PC-3 (cell line): Measurements from ENCODE around the gene CHAMP1. TPM values are rescaled to one million over a fixed set of nuclear protein-coding genes. Genes with fewer than 3 reads are reported as not detected.

Experiments used
- ATAC-seq: fragments of 200-7000 bp; cut with Tn5 transposase; 2 replicates; pipeline ENCODE4 v1.9.1; 2020; ENCODE audit warnings: mild to moderate bottlenecking, moderate library complexity
- BruUV-seq: library from RNA; stranded (reverse); fragments of 400-500 nt; replicated peaks from 2 replicates; lab custom pipeline; 2021; lab: Mats Ljungman, UMichigan
- CTCF ChIA-PET: fragments of 300-600 bp; sonication (Branson Sonifier 250); formaldehyde crosslinking; loops from one replicate; lab custom pipeline; 2022; ENCODE audit warnings: antibody characterized with exemption; lab: Charles Lee
- POLR2A ChIA-PET: fragments of 300-600 bp; sonication (Branson Sonifier 250); formaldehyde crosslinking; loops from one replicate; lab custom pipeline; 2022; ENCODE audit warnings: antibody characterized with exemption; ENCODE audit not compliant: unreplicated experiment; lab: Charles Lee
- DNase-seq: peaks from one replicate; pipeline ENCODE4 v3.0.0-alpha.2; 2015
- H2AFZ ChIP-seq: fragments of 300-600 bp; sonication (generic); 2 replicates; pipeline ENCODE4 v1.6.0; 2016; ENCODE audit warnings: antibody characterized with exemption, low read length
- H3F3A ChIP-seq: fragments of 300-600 bp; sonication (generic); one replicate; pipeline ENCODE4 v1.6.0; 2017; ENCODE audit warnings: antibody characterized with exemption, low read length, control low read depth, mild to moderate bottlenecking; ENCODE audit not compliant: unreplicated experiment
- H3K27ac ChIP-seq: fragments of 300-600 bp; sonication (generic); 2 replicates; pipeline ENCODE4 v1.5.1; 2016; ENCODE audit warnings: mild to moderate bottlenecking, low read length
- H3K27me3 ChIP-seq: fragments of 300-600 bp; sonication (generic); 2 replicates; pipeline ENCODE4 v1.6.1; 2016; ENCODE audit warnings: low read length, mixed read lengths
- H3K36me3 ChIP-seq: fragments of 300-600 bp; sonication (generic); 2 replicates; pipeline ENCODE4 v1.6.1; 2016; ENCODE audit warnings: low read depth, mixed run types, low read length, mixed read lengths
- H3K4me1 ChIP-seq: fragments of 300-600 bp; sonication (generic); 2 replicates; pipeline ENCODE4 v1.5.1; 2016; ENCODE audit warnings: low read length; ENCODE audit not compliant: insufficient read depth
- H3K4me2 ChIP-seq: fragments of 300-600 bp; sonication (generic); 2 replicates; pipeline ENCODE4 v1.6.0; 2016; ENCODE audit warnings: low read length
- H3K4me3 ChIP-seq: fragments of 300-600 bp; sonication (generic); 2 replicates; pipeline ENCODE4 v1.5.1; 2016; ENCODE audit warnings: mild to moderate bottlenecking, low read length, mixed read lengths
- H3K79me2 ChIP-seq: fragments of 300-600 bp; sonication (generic); 2 replicates; pipeline ENCODE4 v1.6.1; 2017; ENCODE audit warnings: low read length, mixed read lengths
- H3K9ac ChIP-seq: fragments of 300-600 bp; sonication (generic); 2 replicates; pipeline ENCODE4 v1.6.0; 2016; ENCODE audit warnings: mild to moderate bottlenecking, low read length
- H3K9me2 ChIP-seq: fragments of 300-600 bp; sonication (generic); replicated peaks from 2 replicates; pipeline ENCODE4 v1.6.1; 2016; ENCODE audit warnings: mixed run types, low read length, mixed read lengths
- H3K9me3 ChIP-seq: fragments of 300-600 bp; sonication (generic); 2 replicates; pipeline ENCODE4 v1.6.1; 2016; ENCODE audit warnings: low read length, mixed read lengths
- H4K20me1 ChIP-seq: fragments of 300-600 bp; sonication (generic); 2 replicates; pipeline ENCODE4 v1.6.1; 2016; ENCODE audit warnings: low read length, mixed read lengths
- EZH2 ChIP-seq: fragments of 300-600 bp; sonication (generic); IDR thresholded peaks from one replicate; pipeline ENCODE4 v1.6.1; 2017; ENCODE audit warnings: antibody characterized with exemption, mild to moderate bottlenecking, low read length; ENCODE audit not compliant: unreplicated experiment
- EZH2phosphoT487 ChIP-seq: fragments of 300-600 bp; sonication (generic); IDR thresholded peaks from 2 replicates; pipeline ENCODE4 v1.6.1; 2018; ENCODE audit warnings: mild to moderate bottlenecking, antibody characterized with exemption, low read length, borderline replicate concordance
- intact Hi-C: fragments of 100-400 bp; cut with micrococcal nuclease; formaldehyde crosslinking; loops from 2 replicates; pipeline ENCODE4 v1.9.0; 2023
- total RNA-seq: library from RNA; depleted of rRNA; stranded (reverse); fragments of >200 nt; gene quantifications from 2 replicates; pipeline ENCODE4 v1.2.3, GENCODE V29; 2014
- TF ChIP-seq, protein P1 (sequence below): fragments of 300-600 bp; sonication (generic); conservative IDR thresholded peaks from 2 replicates; pipeline ENCODE4 v1.5.1; 2017; ENCODE audit warnings: antibody characterized with exemption, low read depth, mild to moderate bottlenecking, low read length

CHAMP1 gene
- total RNA-seq, 1 experiment from 2014 or later = 8.3 TPM

DNA sequence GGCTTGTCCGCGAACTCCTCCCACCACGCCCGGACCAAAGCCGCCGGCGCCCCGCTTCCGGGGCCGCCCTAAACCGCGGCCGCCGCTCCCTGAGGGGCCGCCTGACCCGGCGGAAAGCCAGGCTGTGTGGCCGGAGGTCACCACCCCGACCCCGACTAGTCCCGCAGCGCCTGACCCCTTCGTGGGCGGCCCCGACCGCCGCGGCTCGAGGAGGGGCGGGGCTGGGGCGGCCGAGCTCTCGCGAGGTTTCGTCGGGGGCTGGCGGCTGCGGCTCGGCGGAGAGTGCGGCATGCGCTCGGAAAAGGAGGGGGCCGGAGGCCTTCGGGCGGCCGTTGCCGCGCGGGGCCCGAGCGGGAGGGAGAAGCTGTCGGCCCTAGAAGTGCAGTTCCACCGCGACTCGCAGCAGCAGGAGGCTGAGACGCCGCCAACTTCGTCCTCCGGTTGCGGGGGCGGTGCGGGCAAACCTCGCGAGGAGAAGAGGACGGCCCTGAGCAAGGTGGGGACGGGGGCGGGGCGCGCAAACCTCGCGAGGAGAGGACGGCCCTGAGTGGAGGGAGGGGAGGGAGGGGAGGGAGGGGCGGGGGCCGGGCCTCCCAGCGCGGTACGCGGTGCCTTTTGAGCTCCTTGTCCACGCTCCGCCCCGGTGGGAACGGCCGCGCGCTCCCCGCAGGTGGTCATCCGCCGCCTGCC lies 32.8 kb upstream of the CHAMP1 start, which contains the start of gene UPF3A:
Gene UPF3A (plus strand): TSS at position 251 of the 690 bp plus-strand sequence. CDS start 39 bp downstream, at position 290.
- ChIA-PET CTCF (interaction anchor here (0.6 kb wide), 1 partner anchor 68 kb away, joined by 5 read pairs; no protein-coding TSS in a partner anchor), POLR2A (no interaction called here)
- peak within 1 kb of the TSS; percentile 96 for H3K4me2 ChIP-seq
- intact Hi-C loops = loop anchor here (2.0 kb wide), 1 partner anchor 33 kb away; the partner anchor contains the start of gene CHAMP1
- no peaks in the 10 kb centered on the region for H3K9me3 ChIP-seq
- no peaks in the 10 kb centered on the region for H3K9me2 ChIP-seq
- H3K27ac ChIP-seq = peak within 1 kb of the TSS; percentile 94
- H3K4me3 ChIP-seq = peak within 1 kb of the TSS; percentile 86
- H3K27me3 ChIP-seq = no peaks in the 10 kb centered on the region
- BruUV-seq = no TSS peak
- peak; percentile 77 for ATAC-seq
- peak within 1 kb of the TSS; percentile 90 for H2AFZ ChIP-seq
- H3K4me1 ChIP-seq = peaks cover 13% of the 10 kb centered on the region
- DNase-seq = peak; percentile 71
- no peaks in the 10 kb centered on the region for H4K20me1 ChIP-seq
- H3K36me3 ChIP-seq = peaks cover 6% of the 10 kb centered on the region; the same call in 1 of the 2 replicates
- peaks cover 25% of the 10 kb centered on the region for H3K79me2 ChIP-seq
- peak within 1 kb of the TSS; percentile 99 for H3K9ac ChIP-seq
- peaks cover 4% of the 10 kb centered on the region for H3F3A ChIP-seq
- no peak for TF ChIP-seq EZH2phosphoT487
- TF ChIP-seq EZH2 = no peak
- TF ChIP-seq, protein P1, sequence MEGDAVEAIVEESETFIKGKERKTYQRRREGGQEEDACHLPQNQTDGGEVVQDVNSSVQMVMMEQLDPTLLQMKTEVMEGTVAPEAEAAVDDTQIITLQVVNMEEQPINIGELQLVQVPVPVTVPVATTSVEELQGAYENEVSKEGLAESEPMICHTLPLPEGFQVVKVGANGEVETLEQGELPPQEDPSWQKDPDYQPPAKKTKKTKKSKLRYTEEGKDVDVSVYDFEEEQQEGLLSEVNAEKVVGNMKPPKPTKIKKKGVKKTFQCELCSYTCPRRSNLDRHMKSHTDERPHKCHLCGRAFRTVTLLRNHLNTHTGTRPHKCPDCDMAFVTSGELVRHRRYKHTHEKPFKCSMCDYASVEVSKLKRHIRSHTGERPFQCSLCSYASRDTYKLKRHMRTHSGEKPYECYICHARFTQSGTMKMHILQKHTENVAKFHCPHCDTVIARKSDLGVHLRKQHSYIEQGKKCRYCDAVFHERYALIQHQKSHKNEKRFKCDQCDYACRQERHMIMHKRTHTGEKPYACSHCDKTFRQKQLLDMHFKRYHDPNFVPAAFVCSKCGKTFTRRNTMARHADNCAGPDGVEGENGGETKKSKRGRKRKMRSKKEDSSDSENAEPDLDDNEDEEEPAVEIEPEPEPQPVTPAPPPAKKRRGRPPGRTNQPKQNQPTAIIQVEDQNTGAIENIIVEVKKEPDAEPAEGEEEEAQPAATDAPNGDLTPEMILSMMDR = no peak

DNA sequence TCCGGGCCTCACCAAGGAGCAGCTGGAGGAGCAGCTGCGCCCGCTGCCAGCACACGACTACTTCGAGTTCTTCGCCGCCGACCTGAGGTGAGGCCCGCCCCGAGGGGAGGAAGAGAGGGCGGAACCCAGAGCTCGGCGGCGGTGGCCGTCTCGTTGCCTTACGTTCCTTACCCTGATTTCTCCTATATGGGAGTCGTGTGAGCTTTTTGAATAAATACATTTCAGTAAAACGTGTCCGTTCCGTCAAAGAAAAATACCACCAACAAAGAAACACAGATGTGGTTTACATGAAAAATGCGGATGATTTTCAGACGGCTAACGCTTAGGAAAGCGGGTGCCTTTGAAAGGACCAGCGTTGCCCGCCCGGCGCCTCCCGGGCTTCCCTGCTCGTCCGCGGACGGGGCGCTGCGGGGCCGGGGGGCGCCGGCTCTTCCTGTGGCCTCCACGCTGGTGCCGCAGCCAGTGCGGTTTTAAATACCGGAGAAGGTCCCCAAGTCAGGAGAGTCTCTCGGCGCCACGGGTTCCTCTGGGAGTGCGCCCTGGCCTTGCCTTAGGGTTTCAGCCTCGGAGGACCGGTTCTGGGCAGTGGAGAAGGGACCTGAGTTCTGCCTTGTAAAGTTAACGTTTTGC lies 32.1 kb upstream of the CHAMP1 start:
- peaks cover 4% of the 10 kb centered on the region for H3F3A ChIP-seq
- ChIA-PET POLR2A (no interaction called here), CTCF (interaction anchor here (0.6 kb wide), 1 partner anchor 68 kb away, joined by 5 read pairs; no protein-coding TSS in a partner anchor)
- H3K9ac ChIP-seq = peak overlapping the region; percentile 99
- H3K4me3 ChIP-seq = peak overlapping the region; percentile 86
- peak overlapping the region; percentile 40 for H3K27ac ChIP-seq
- H3K36me3 ChIP-seq = peaks cover 11% of the 10 kb centered on the region; the same call in 1 of the 2 replicates
- H3K4me2 ChIP-seq = peak overlapping the region; percentile 90
- peak; percentile 61 for ATAC-seq
- no TSS peak for BruUV-seq
- TF ChIP-seq EZH2phosphoT487 (no peak), EZH2 (no peak)
- TF ChIP-seq, protein P1 = no peak
- no peaks in the 10 kb centered on the region for H3K9me3 ChIP-seq
- intact Hi-C loops = loop anchor here (2.0 kb wide), 1 partner anchor 33 kb away; the partner anchor contains the start of gene CHAMP1
- H2AFZ ChIP-seq = peak overlapping the region; percentile 81
- no peaks in the 10 kb centered on the region for H3K27me3 ChIP-seq
- peaks cover 13% of the 10 kb centered on the region for H3K4me1 ChIP-seq
- peak; percentile 54 for DNase-seq
- H3K9me2 ChIP-seq = no peaks in the 10 kb centered on the region
- no peaks in the 10 kb centered on the region for H4K20me1 ChIP-seq
- peaks cover 25% of the 10 kb centered on the region for H3K79me2 ChIP-seq
